ENCODE results near the gene DMBT1. TPM values are rescaled to one million over a fixed set of nuclear protein-coding genes. Genes with fewer than 3 reads are reported as not detected.

DMBT1 gene
- total RNA-seq = 0.11 and 0.13 TPM in 2 replicates

DNA sequence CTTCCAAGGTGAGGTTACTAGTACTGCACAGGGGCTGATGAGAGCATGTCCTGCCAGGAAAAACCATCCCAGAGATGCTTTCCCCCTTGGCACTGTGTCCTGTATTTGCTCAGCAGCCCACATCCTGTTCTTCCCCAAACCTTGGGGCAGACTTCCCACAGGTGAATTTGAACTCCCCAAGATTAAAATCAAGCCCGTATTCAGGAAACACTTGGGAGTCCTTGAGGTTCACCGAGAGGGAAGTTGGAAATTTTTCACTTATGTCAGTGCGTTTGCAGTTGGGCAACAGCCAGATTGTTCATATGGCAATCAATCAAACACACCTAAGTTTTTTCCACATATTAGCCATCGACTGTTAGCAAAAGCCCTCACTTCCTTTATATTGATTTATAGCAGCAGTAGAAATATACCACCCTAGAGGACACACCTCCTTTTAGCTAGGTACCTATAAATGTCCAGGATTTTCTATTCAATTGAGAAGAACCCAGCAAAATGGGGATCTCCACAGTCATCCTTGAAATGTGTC lies at the start of gene DMBT1:
TSS of gene DMBT1 (plus strand) at position 476 of the 526 bp plus-strand sequence. CDS start at position 493, 17 bp downstream.

Other genes starting within 250 kb of the DMBT1 start
- 26.4 and 31.1 TPM in 2 replicates for gene PLEKHA1, start 186.0 kb upstream of the DMBT1 start, total RNA-seq
- not detected in 2 replicates for gene ARMS2, start 106.1 kb upstream of the DMBT1 start, total RNA-seq
- 211 and 270 TPM in 2 replicates for gene HTRA1, start 99.2 kb upstream of the DMBT1 start, total RNA-seq
- not detected in 2 replicates for gene C10orf120, start 139.1 kb downstream of the DMBT1 start, total RNA-seq

Data from articular chondrocyte of knee joint (primary cell).